K562 (cell line): ENCODE data around the gene WNT3. TPM values are rescaled to one million over a fixed set of nuclear protein-coding genes. Genes with fewer than 3 reads are reported as not detected.
A peak's percentile ranks its signal among the peaks of the same experiment; 100 is the strongest.

Experiments used
- BHLHE40 ChIP-seq: IDR thresholded peaks from 2 replicates; pipeline ENCODE4 v1.6.1; 2011; ENCODE audit warnings: low read length, improper control_type of control experiment
- DDX20 ChIP-seq: fragments of 450-650 bp; IDR thresholded peaks from 2 replicates; pipeline ENCODE4 v1.6.1; 2016; ENCODE audit warnings: missing genetic modification characterization, low read depth, mild to moderate bottlenecking, missing compliant biosample characterization, moderate library complexity
- MGA ChIP-seq: fragments of 450-650 bp; IDR thresholded peaks from 2 replicates; pipeline ENCODE4 v1.6.1; 2016; ENCODE audit warnings: mild to moderate bottlenecking, moderate library complexity
- NCOA1 ChIP-seq: fragments of 450-650 bp; IDR thresholded peaks from 2 replicates; pipeline ENCODE4 v1.6.1; 2016; ENCODE audit warnings: low read depth
- polyA plus RNA-seq, 8 experiments: library from polyadenylated mRNA; depleted of rRNA in 4 of 8; stranded (reverse) in 5 of 8; unstranded in 3 of 8; fragments of >200 nt; fragmentation: Nextera tagmentation in 2 of 8; fragmentation: Illumina TruSeq in 1 of 8; extraction: Ambion mirVana in 2 of 8; extraction: Trizol in 1 of 8; gene quantifications; 2 replicates each; pipeline versions ENCODE4 v1.2.1 to v1.2.3, GENCODE V29; 2011 to 2014; ENCODE audit warnings: inconsistent platforms in 1 of 8, missing spikeins in 1 of 8
- total RNA-seq, 7 experiments: library from RNA; depleted of rRNA in 6 of 7; stranded (reverse); fragments of >200 nt in 6 of 7; fragmentation: Illumina TruSeq in 2 of 7; extraction: Trizol in 2 of 7; gene quantifications; 2 replicates each; pipeline versions ENCODE4 v1.2.1 to v1.2.3, GENCODE V29; 2011 to 2021; ENCODE audit warnings: low replicate concordance in 1 of 7
- TF ChIP-seq, protein P1 (sequence below), 2 experiments: IDR thresholded peaks; 2 replicates each; pipeline ENCODE4 v1.6.1; 2011; ENCODE audit warnings: borderline replicate concordance in 1 of 2, control low read depth in 1 of 2, low read depth in 1 of 2, low read length in 1 of 2, mild to moderate bottlenecking in 1 of 2, mixed read lengths in 1 of 2, moderate library complexity in 1 of 2; ENCODE audit not compliant: insufficient read depth in 1 of 2, insufficient read length in 1 of 2, poor library complexity in 1 of 2, severe bottlenecking in 1 of 2; ENCODE audit errors: extremely low read depth in 1 of 2

Gene WNT3
- total and polyA plus RNA-seq, 9 of the 15 experiments (the other 6 are each of a cell fraction or from before 2014, with no cell fraction given), result 1.5 to 6.1 (median 3.3) TPM

- TF ChIP-seq MGA (peak; percentile 42; the same call in 1 of the 2 replicates), BHLHE40 (peak; percentile 33; the same call in 1 of the 2 replicates), NCOA1 (peak; percentile 26; the same call in 1 of the 2 replicates), DDX20 (tag) (no peak)
- TF ChIP-seq, protein P1, sequence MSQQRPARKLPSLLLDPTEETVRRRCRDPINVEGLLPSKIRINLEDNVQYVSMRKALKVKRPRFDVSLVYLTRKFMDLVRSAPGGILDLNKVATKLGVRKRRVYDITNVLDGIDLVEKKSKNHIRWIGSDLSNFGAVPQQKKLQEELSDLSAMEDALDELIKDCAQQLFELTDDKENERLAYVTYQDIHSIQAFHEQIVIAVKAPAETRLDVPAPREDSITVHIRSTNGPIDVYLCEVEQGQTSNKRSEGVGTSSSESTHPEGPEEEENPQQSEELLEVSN (IDR thresholded peaks at IDR 0.05; ENCODE audit: borderline replicate concordance in 1 of 2, extremely low read depth in 1 of 2, insufficient read depth in 1 of 2, insufficient read length in 1 of 2, low read depth in 1 of 2, low read length in 1 of 2, poor library complexity in 1 of 2, severe bottlenecking in 1 of 2), result peak in 1 of 2 experiments; percentile 40
These were observed 14.7 kb upstream of the WNT3 start (continued) for GRCh38 chr17:46832945-46833839.
